HEK293T (cell line): ENCODE data around the gene DDIT4L.

Experiments used
- CTCF ChIA-PET: fragments of 350-600 bp; formaldehyde crosslinking; extraction: SDS; loops from one replicate; lab custom pipeline; 2021; ENCODE audit warnings: antibody characterized with exemption, inconsistent platforms; lab: Yijun Ruan, JAX
- POLR2A ChIA-PET: fragments of 350-600 bp; formaldehyde crosslinking; extraction: SDS; loops from one replicate; lab custom pipeline; 2020; ENCODE audit warnings: antibody characterized with exemption, inconsistent platforms; lab: Yijun Ruan, JAX
- DNase-seq: peaks from one replicate; pipeline ENCODE4 v3.0.0; 2012; ENCODE audit warnings: mixed read lengths; ENCODE audit errors: extremely low spot score
- ARNT ChIP-seq: fragments of 450-650 bp; IDR thresholded peaks from 2 replicates; pipeline ENCODE4 v1.6.1; 2017; ENCODE audit warnings: mild to moderate bottlenecking
- BHLHE40 ChIP-seq: fragments of 450-650 bp; IDR thresholded peaks from 2 replicates; pipeline ENCODE4 v1.6.1; 2016; ENCODE audit warnings: mild to moderate bottlenecking, moderate library complexity, borderline replicate concordance
- CTBP1 ChIP-seq: fragments of 450-650 bp; IDR thresholded peaks from 2 replicates; pipeline ENCODE4 v1.6.1; 2016; ENCODE audit warnings: borderline replicate concordance
- ELF4 ChIP-seq: fragments of 450-650 bp; IDR thresholded peaks from 2 replicates; pipeline ENCODE4 v1.6.1; 2017; ENCODE audit warnings: antibody characterized with exemption
- FOXA1 ChIP-seq: fragments of 450-650 bp; IDR thresholded peaks from 2 replicates; pipeline ENCODE4 v1.6.1; 2016; ENCODE audit warnings: mild to moderate bottlenecking
- FOXK2 ChIP-seq: fragments of 450-650 bp; IDR thresholded peaks from 2 replicates; pipeline ENCODE4 v1.6.1; 2016; ENCODE audit warnings: mild to moderate bottlenecking
- FOXM1 ChIP-seq: fragments of 450-650 bp; IDR thresholded peaks from 2 replicates; pipeline ENCODE4 v1.6.1; 2017; ENCODE audit warnings: mild to moderate bottlenecking, borderline replicate concordance
- HDGF ChIP-seq: fragments of 450-650 bp; IDR thresholded peaks from 2 replicates; pipeline ENCODE4 v1.6.1; 2017; ENCODE audit warnings: antibody characterized with exemption, borderline replicate concordance
- L3MBTL2 ChIP-seq: fragments of 450-650 bp; conservative IDR thresholded peaks from 2 replicates; pipeline ENCODE4 v1.6.1; 2016; ENCODE audit warnings: mild to moderate bottlenecking
- LEF1 ChIP-seq: fragments of 450-650 bp; IDR thresholded peaks from 2 replicates; pipeline ENCODE4 v1.6.1; 2017; ENCODE audit warnings: mild to moderate bottlenecking, borderline replicate concordance
- NFRKB ChIP-seq: fragments of 450-650 bp; IDR thresholded peaks from 2 replicates; pipeline ENCODE4 v1.6.1; 2016; ENCODE audit warnings: mild to moderate bottlenecking, moderate library complexity
- SP1 ChIP-seq: fragments of 450-650 bp; IDR thresholded peaks from 2 replicates; pipeline ENCODE4 v1.6.1; 2017
- SUZ12 ChIP-seq: fragments of 450-650 bp; IDR thresholded peaks from 2 replicates; pipeline ENCODE4 v1.6.1; 2016; ENCODE audit warnings: mild to moderate bottlenecking
- TARDBP ChIP-seq: fragments of 450-650 bp; IDR thresholded peaks from 2 replicates; pipeline ENCODE4 v1.6.1; 2016
- ZNF384 ChIP-seq: fragments of 450-650 bp; IDR thresholded peaks from 2 replicates; pipeline ENCODE4 v1.6.1; 2016
- TF ChIP-seq, protein P1 (sequence below): fragments of 450-650 bp; IDR thresholded peaks from 2 replicates; pipeline ENCODE4 v1.6.1; 2016

Gene DDIT4L

DNA sequence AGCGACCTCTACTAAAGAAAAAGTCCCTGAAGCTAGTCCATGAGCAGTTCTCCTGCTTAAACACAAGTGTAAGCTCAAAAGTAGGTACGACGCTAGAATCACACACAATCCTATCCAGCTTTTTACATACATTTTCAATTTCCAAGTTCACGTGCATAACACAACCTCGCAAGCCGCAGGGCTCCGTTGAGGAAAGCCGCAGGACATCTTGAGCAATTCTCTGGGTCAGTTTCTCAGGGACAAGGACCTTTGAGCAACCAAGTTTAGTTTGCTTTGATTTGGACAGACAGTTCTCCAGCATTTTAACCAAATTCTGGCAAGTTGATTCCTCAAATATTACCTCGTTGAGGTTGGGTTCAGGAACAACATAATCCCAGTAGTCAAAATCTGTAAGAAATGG lies 2.5 kb downstream of the DDIT4L start:
- ChIA-PET CTCF (interaction anchor here (0.7 to 2.2 kb wide), 2 partner anchors 90 to 95 kb away, joined by 4 to 6 read pairs; no protein-coding TSS in a partner anchor), POLR2A (no interaction called here)
- no peak for TF ChIP-seq TARDBP
- no peak for TF ChIP-seq CTBP1
- no peak for TF ChIP-seq SUZ12
- no peak for TF ChIP-seq BHLHE40
- TF ChIP-seq, protein P1, sequence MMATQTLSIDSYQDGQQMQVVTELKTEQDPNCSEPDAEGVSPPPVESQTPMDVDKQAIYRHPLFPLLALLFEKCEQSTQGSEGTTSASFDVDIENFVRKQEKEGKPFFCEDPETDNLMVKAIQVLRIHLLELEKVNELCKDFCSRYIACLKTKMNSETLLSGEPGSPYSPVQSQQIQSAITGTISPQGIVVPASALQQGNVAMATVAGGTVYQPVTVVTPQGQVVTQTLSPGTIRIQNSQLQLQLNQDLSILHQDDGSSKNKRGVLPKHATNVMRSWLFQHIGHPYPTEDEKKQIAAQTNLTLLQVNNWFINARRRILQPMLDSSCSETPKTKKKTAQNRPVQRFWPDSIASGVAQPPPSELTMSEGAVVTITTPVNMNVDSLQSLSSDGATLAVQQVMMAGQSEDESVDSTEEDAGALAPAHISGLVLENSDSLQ, result no peak
- DNase-seq, result no peak

DNA sequence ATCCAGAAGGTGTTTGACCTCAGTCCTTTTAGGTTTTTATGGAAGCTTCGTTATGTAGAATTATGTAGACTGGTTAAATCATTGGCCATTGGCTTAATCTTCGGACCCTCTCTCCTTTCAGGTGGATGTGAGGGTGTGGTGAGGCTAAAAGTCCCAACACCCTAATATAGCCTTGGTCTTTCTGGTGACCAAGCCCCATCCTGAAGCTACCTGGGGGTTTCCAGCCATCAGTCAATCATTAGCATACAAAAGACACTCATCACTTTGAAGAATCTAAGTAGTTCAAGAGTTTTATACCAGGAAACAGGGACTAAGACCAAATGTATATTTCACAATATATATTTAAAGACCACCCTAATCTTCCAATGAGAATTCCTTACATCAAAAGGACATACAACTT lies 5.5 kb downstream of the DDIT4L start:
- ChIA-PET CTCF (no interaction called here), POLR2A (no interaction called here)
- DNase-seq, result no peak
- TF ChIP-seq HDGF (no peak), ELF4 (no peak), FOXM1 (no peak), TARDBP (no peak), FOXA1 (no peak), BHLHE40 (no peak), L3MBTL2 (no peak), LEF1 (no peak), SP1 (no peak), NFRKB (no peak), ARNT (no peak), ZNF384 (no peak), SUZ12 (no peak)
- TF ChIP-seq, protein P1, result no peak

DNA sequence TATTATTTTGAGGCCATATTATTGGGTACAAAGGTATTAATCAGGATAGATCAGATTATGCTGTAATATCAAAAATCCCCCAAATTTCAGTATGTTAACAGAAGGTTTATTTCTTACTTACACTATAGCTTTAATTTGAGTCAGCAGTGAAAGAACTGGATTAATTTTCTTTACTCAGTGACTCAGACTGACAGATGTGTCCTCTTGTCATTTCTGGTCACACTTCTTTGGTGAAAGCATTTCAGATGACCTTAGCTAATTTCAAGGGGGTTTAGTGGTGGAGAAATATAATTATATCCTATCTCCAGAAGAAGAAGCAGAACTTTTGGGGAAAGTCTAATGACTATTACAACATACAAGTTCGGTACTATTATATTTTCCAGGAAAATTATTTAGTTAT lies 12.4 kb downstream of the DDIT4L start:
- TF ChIP-seq LEF1 (no peak), TARDBP (no peak), BHLHE40 (no peak), SP1 (no peak), FOXA1 (no peak), SUZ12 (no peak), ARNT (no peak), FOXK2 (no peak), L3MBTL2 (no peak), ELF4 (no peak), HDGF (no peak), ZNF384 (no peak), CTBP1 (no peak), FOXM1 (no peak)
- ChIA-PET POLR2A (no interaction called here), CTCF (no interaction called here)

DNA sequence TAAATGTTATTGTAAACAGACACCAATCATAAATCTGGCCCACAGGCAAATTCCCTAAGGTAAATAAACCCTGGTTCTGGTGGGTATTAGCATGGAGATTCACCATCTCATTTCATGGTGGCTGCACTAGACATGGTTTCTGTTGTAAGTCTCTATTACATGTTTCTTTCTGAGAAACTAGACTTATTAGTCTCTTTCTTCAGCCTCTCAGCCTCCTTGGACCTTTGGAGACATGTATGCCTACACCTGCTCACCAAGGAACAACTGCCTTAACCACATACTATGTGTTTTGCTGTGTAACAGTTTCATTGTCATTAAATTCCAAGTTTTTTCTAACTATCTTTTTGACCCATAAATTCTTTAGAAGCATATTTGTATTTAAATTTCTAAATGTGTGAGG lies 13.1 kb downstream of the DDIT4L start:
- DNase-seq, result no peak
- ChIA-PET POLR2A (no interaction called here), CTCF (no interaction called here)
- TF ChIP-seq FOXK2 (no peak), FOXM1 (no peak), ELF4 (no peak), BHLHE40 (no peak), ARNT (no peak)

More for the DNA sequence above, 12.4 kb downstream of the DDIT4L start:
- no peak for DNase-seq

DNA sequence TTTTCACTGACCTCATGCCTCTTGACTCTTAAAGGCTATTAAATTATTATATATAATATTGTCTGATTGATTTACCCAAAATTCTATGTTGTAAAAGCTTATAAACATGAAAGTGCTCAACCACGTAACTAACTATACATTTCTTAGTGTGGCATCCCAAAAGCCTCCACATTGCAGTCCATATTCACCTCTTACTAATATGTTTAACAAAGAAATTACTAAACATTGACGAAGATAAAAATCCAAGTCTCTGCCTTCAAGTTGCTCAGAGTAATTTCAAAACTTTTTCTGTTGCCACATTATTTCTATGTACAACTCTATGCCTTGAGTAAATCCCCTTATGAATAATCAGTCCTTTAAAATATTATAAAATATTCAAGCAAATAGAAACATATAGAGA lies 14.4 kb downstream of the DDIT4L start:
- CTCF ChIA-PET, result no interaction called here
- no peak for DNase-seq
- POLR2A ChIA-PET, result no interaction called here
- TF ChIP-seq FOXM1, result no peak
- no peak for TF ChIP-seq LEF1
- TF ChIP-seq BHLHE40, result no peak
- no peak for TF ChIP-seq L3MBTL2
- no peak for TF ChIP-seq FOXA1
- no peak for TF ChIP-seq ARNT
- TF ChIP-seq, protein P1, result no peak
- no peak for TF ChIP-seq SP1

DNA sequence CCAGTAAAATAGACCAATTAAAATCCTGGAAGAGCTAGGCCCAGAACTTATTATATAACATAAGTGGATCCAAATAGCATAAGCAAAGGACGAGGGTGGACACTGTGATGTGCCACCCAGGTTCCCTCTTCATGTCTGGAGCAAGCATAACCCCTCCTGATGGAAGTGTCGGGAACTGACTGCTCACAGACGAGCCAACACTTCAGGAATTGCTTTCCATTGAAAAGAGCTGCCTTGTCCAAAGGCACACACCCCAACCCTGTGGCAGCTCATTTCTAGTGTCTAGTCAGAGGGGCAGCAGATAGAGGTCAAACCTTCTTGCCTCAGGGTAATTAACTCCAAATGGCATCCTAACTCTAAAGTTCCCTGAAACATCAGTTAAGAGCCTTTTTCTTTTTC lies 15.3 kb downstream of the DDIT4L start:
- ChIA-PET POLR2A (no interaction called here), CTCF (no interaction called here)
- DNase-seq, result no peak
- TF ChIP-seq SP1, result no peak
- no peak for TF ChIP-seq FOXA1
- TF ChIP-seq ARNT, result no peak
- TF ChIP-seq HDGF, result no peak
- TF ChIP-seq L3MBTL2, result no peak
- no peak for TF ChIP-seq FOXK2
- TF ChIP-seq SUZ12, result no peak
- no peak for TF ChIP-seq CTBP1
- TF ChIP-seq, protein P1, result no peak
- no peak for TF ChIP-seq NFRKB
- TF ChIP-seq FOXM1, result no peak
- TF ChIP-seq BHLHE40, result no peak
- TF ChIP-seq TARDBP, result no peak
- no peak for TF ChIP-seq LEF1
- TF ChIP-seq ZNF384, result no peak
- no peak for TF ChIP-seq ELF4
